Hematopoietic multipotent progenitor cell treated with erythropoietin and hydrocortisone succinate and interleukin-3 and kit ligand, for 8 days (in vitro differentiated cells): ENCODE data around the gene SENP6.
"Not testable (repeated sequence)": the region's sequence is repeated elsewhere in the genome, so short reads cannot be mapped to it uniquely, and the experiment has no call there.

Source experiments
- DNase-seq: peaks from one replicate; pipeline ENCODE4 v3.0.0-alpha.2; 2015

SENP6 gene

GRCh38 chr6:75666592-75666991 is 64.9 kb downstream of the SENP6 start:
- DNase-seq = no peak

- no peak for DNase-seq
Observed at GRCh38 chr6:75673884-75674283, 72.2 kb downstream of the SENP6 start.

GRCh38 chr6:75676377-75676776 is 74.7 kb downstream of the SENP6 start:
- no peak for DNase-seq

GRCh38 chr6:75682548-75682947 is 80.9 kb downstream of the SENP6 start:
- not testable (repeated sequence) for DNase-seq

- DNase-seq = not testable (repeated sequence)
Observed at GRCh38 chr6:75683005-75683404, 81.3 kb downstream of the SENP6 start.

- DNase-seq = not testable (repeated sequence)
Observed at GRCh38 chr6:75687535-75687934, 85.9 kb downstream of the SENP6 start.

GRCh38 chr6:75687937-75688336 is 86.3 kb downstream of the SENP6 start:
- DNase-seq = not testable (repeated sequence)

- DNase-seq = no peak
Observed at GRCh38 chr6:75689576-75689975, 87.9 kb downstream of the SENP6 start.

GRCh38 chr6:75691012-75691411 is 89.3 kb downstream of the SENP6 start:
- DNase-seq = no peak

- DNase-seq = peak; percentile 14
Observed at GRCh38 chr6:75693534-75693933, 91.9 kb downstream of the SENP6 start.

GRCh38 chr6:75694406-75694805 is 92.7 kb downstream of the SENP6 start:
- no peak for DNase-seq

GRCh38 chr6:75708334-75708733 is 106.7 kb downstream of the SENP6 start:
- not testable (repeated sequence) for DNase-seq

GRCh38 chr6:75711173-75711572 is 109.5 kb downstream of the SENP6 start:
- DNase-seq = no peak

GRCh38 chr6:75719133-75719532 is 117.5 kb downstream of the SENP6 start:
- no peak for DNase-seq

- DNase-seq = no peak
Observed at GRCh38 chr6:75723382-75723781, 121.7 kb downstream of the SENP6 start.

- DNase-seq = no peak
Observed at GRCh38 chr6:75727206-75727605, 125.5 kb downstream of the SENP6 start.

GRCh38 chr6:75731029-75731428 is 129.3 kb downstream of the SENP6 start:
- not testable (repeated sequence) for DNase-seq

GRCh38 chr6:75735491-75736186 is 134.0 kb downstream of the SENP6 start:
- DNase-seq = no peak

GRCh38 chr6:75743971-75744370 is 142.3 kb downstream of the SENP6 start:
- no peak for DNase-seq

GRCh38 chr6:75745404-75745803 is 143.7 kb downstream of the SENP6 start:
- no peak for DNase-seq

- no peak for DNase-seq
Observed at GRCh38 chr6:75746221-75746620, 144.5 kb downstream of the SENP6 start.

- DNase-seq = no peak
Observed at GRCh38 chr6:75747152-75747992, 145.7 kb downstream of the SENP6 start.

GRCh38 chr6:75748003-75748742 is 146.5 kb downstream of the SENP6 start:
- DNase-seq = no peak
